ENCODE data around the gene TIGD1.

TIGD1 gene

DNA sequence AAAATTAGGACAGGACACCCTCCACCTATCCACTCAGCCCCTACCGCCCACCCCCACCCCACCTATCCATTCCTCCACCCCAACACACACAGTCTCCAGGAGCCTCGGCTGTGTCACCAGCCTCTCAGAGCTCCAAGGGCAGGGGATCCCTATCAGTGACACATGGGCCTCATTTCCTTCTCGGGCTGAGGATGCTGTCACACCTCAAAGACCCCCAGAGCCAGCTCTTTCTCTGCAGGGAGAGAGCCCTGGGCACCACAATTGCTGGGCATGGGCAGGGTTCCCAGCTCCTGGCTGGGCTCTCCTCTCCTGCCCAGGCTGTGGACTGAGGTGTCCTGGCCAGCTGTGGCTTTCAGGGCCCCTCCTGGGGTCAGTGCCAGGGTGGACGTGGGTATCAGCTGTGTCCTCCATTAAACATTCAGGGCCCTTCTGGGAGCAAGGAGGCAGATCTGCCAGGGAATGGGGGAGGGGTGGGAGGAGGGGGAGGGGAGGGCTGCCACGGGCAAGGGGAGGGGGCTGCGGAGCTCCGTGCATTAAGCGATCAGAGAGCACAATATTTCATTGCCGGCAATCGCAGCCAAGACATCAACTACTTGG is 48.5 kb downstream of the TIGD1 start:
- DNase-seq (ENCODE audit: low read depth): no peak

GRCh38 chr2:232501331-232501771 is 49.0 kb downstream of the TIGD1 start:
- no peak for DNase-seq (ENCODE audit: low read depth)

DNA sequence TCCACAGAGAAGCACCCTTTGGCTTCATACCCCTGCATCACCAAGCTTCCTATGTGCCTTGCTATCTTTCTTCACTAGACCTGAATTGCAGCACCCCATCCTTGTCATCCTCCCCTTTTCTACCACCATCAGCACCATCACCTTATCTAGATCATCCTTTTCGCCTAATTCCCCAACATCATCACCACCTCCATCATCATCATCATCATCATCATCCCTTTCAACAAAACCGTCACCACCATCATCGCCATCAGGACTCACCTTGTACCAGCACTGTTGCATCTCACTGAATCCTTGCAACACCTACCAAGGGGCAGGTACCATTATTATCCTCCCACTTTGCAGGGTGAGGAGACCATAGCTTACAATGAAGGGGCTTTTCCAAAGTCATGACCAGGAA is 51.9 kb downstream of the TIGD1 start:
- DNase-seq (ENCODE audit: low read depth): no peak

Data from stimulated activated CD4-positive, alpha-beta T cell treated with anti-CD3 and anti-CD28 coated beads, Interleukin-2, amount 100 ng/mL, for 4 hours (primary cell).